ENCODE results near the gene ROBO1.

Gene ROBO1

DNA sequence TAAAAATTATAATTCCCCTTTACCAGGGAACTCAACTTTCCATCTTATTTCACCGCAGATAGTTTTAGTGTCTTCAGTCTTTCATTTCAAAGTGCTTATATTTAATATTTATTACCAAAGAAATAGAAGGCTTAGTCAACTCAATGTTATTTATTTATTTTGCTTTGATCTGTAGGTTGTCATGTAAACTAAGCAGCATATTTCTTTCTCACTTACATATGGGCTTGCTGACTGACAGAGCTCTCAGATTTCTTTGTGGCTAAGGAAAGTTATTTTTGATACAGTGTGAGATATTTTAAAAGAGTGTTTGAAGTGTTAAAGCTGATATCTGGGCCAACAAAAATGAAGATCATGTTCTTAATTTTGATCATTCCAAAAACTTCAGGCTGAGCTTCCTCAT, 331.4 kb downstream of the ROBO1 start:
- DNase-seq, result no peak

DNA sequence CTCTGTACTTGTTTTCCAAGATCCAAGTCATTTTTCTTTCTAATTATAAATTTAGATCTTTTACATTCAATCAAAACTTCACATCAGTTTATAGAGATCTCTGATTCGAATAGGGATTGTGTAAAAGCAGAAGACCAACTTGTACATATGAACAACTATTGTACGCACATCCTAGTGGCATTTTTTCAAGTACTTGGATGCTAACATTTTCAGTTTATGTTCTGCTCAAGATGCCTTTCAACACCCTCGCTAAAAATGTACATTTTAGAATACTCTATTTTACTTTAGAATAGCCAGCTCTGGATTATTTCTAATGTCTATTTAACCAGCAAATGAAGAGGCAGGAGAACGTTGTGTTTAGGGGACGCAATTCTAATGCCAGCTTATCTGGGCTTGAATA, 340.7 kb downstream of the ROBO1 start:
- no peak for DNase-seq

DNA sequence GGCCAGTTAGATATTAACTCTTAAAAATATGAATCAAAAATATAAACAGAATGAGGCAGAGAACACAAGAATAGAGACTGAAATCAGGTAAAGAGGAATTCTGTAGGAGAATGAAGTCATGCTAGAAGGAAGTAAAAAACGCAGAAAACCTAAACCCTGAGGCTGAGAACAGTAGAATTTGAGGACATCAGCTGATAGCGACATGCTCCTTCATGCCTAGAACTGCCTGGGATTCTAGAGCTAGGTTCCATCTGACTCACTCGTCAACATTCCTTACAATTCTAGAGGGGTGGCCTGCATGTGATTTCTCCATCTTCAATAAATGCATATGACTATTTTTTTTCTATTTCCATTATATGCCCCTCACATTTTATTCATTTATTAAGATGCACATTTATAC, 343.0 kb downstream of the ROBO1 start:
- DNase-seq, result no peak

DNA sequence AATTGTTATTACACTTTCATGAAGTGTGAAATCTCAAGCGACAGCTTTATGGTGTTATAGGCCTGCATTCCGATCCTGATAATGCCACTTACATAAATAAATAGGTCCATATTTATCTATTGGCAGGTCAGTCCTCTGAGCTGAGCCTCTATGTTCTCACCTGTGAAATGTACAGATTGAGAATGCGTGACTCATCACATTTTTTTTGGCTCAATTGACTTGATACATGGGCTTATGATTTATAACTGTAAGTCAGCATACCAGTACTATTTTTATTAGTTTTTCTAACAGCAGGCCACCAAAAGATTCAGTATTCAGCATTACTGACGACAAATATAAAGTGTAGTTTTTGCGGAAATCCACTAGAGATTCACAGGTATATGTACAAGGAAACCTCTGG, 344.4 kb downstream of the ROBO1 start:
- DNase-seq, result no peak

DNA sequence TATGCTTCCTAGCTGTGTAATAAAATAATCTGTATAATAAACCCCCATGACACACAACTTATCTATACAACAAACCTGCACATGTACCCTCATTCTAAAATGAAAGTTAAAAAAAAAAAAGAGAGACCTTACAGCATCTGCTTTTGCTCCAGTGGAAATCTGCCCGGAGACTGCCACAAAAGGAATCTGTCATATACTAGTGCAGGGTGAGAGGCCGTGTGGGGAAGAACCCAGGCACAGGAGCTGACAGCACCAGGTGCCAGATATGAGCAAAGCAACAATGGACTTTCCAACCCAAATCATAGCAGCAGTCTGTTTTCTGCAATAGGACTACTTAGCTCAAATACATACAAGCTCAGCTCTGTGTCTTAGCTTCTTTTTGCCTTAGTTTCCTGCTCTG, 346.5 kb downstream of the ROBO1 start:
- DNase-seq, result no peak

DNA sequence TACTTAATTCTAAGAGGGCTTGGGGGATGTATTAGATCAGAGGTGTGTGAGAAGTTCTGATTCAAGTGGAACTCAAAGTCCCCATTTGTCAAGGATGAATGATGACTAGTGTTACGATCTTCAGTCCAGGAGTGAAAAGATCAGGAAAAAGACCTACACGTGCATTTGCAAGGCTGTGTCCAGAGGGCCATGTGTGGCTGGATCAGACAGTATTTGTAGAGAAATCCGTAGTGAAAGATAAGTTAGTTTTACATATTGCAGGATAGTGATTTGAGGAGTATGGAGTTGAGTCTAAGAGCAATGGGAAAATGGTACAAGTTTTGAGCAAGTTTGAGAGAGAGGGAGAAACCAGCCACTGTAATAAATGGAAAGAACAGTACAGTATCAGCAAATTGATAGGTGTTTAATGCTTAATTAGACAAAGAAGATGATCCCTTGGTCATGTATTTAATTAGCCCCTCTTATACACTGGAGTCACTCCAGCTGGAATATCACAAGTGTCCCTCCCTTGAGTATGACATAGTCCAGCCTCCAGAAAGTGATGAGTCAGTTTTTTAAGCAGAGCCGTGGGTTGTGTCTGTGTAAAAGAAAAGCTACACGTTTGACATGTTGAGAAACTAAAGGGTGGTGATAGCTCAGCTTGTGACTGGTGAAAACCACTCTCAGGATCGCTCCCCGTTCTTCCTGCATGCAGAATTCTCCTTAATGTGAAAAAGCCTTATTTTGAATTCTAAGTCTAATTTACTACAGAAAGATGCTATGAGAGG, 348.8 kb downstream of the ROBO1 start:
- DNase-seq, result no peak

DNA sequence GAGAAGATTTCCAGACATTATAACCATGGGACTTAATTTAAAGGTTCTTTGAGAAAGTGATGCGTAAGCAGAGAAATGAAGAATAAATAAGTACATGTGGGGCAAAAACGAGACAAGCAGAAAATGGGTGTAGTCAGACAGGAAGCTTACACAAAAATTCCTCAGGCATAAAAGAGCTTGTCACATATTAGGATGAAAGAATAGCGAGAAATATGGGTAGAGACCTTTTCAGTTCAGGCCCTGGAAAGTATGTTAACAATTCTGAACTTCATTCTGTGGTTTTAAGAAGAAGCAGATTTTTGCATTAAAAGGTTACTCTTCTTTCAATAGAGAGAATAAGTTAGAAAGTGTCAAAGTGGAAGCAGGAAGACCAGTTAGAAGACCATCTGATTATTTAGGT, 352.4 kb downstream of the ROBO1 start:
- DNase-seq, result no peak

DNA sequence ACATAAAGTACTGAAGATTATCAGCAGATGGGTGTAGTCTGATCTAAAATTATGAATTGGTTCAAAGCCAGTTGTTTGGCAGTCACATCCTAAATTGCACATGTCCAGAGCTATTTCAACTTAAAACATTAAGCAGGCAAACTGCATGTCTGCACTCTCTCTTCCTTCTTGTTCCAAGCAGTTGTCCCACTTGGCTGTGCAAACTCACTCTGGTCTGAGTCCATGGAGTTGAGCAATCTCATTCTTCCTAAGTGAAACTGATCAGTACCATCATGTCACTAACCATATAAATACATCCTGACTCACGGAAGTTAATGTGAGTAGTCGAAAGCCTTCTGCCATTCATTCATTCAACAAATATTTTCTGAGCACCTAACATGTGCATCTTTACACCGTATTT, 353.0 kb downstream of the ROBO1 start:
- no peak for DNase-seq

DNA sequence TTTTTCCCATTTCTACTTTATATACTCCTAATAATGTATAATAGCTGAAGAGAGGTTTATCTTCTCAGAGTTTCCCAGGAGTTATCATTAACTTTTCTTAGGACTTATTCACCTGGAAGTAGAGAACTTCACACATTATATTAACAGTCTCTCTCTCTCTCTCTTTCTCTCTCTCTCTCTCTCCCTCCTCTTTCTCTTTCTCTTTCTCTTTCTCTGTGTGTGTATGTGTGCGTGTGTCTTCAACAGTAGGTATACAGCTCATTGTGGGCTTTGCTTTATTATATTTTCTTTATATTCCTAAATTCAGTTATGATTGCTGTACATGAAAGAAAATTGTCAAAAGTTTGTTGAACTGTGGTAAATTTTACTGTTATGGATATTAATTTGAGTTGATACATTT, 353.8 kb downstream of the ROBO1 start:
- DNase-seq, result no peak

DNA sequence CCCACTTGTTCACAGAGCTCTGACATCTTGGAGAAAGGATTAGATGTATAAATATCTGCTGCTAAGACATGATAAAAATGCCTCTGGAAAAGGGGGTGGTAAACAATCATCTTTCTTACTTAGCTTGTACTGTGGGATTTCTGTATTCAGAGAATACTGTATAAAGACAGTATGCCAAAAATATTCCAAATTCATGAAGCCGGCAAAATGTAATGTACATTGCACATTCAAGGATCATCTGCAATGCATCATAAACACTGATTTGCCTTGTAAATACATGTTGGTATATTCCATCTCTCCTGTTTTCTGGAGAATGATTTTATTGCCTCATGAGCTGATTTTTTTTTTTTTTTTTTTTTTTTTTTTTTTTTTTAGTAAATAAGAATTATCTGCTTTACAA, 355.3 kb downstream of the ROBO1 start:
- DNase-seq, result no peak

DNA sequence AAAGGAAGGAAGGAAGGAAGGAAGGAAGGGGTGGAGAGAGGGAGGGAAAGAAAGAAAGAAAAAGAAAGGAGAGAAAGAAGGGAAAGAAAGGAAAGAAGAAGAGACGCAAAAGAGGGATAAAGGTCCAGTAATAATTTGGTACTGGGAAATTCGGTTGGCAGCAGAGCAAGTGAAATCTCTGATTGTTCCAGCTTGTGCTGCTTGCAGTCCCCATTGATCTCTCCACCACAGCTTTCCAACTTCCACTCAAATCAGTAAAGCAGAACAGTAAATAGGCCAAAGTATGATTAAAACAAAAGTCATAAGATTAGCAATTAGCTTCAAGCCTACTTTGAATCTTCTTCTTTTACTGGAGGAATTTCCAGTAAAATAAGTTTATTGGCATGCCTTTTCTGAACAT, 357.2 kb downstream of the ROBO1 start:
- no peak for DNase-seq

DNA sequence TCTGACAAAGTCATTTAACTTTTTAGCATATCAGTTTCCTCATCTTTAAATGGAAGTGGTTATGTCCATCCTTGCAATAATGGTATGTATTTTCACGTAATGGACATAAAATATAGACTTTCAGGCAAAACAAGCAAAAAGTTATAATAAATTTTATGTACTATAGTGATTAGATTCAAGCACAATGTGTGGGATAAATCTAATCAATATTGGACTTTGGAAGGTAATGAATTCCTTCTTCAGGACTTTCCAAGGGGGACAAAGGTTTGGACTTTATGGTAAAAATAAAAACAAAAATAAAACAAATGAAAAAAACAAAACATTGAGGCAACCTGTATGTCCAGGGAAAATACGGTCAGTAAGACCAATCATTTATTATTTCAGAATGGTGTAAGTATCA, 357.7 kb downstream of the ROBO1 start:
- DNase-seq, result no peak

DNA sequence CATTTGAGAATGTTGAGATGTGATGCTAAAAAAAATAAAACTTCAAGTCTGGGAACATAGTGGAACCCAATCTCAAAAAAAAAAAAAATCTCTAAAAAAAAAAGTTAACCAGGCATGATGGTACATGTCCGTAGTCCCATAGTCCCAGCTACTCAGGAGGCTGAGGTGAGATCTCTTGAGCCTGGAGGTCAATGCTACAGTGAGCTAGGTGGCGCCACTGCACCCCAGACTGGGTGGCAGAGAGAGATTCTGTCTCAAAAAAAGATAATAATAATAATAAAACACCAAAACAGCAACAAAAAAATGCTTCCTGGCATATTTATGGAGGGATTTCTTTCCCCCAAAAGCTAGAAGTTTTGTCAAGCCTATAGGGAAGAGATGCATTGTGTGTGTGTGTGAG, 361.6 kb downstream of the ROBO1 start:
- no peak for DNase-seq

DNA sequence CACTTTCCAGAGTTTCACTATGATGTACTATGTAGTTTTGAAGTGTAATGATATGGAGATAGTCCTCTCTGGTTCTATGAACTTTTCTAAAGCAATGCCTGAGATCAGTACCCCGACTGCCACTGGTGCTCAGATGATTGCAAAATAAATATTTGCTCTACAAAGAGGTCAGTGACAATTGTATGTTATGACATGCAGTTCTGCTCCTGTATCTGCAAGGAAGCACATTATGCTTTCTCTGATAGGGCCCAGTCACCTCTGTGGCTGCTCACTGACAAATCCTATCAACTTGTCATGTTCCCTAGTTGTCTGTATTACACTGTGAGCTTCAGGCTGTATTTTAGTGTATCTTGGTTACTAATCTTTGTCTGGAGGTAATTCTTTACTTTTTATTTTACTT, 362.6 kb downstream of the ROBO1 start:
- DNase-seq, result no peak

DNA sequence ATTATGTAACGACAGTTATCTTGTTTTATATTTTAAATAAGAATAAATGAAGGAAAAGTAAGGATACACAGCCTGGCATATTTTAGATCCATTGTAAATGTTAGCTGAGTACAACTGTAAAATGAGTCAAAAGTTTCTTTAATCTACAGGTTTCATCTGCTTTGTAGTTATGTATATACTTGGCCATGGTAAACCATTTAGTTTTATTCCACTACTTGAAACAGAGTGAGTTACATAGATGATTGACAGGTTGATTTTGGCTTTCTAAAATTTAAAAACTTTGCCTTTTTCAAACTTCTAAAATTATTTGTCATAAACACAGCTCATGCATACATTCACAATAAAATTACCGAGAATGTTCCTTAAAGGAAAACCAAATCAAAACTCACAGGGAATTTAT, 371.2 kb downstream of the ROBO1 start:
- DNase-seq, result no peak

DNA sequence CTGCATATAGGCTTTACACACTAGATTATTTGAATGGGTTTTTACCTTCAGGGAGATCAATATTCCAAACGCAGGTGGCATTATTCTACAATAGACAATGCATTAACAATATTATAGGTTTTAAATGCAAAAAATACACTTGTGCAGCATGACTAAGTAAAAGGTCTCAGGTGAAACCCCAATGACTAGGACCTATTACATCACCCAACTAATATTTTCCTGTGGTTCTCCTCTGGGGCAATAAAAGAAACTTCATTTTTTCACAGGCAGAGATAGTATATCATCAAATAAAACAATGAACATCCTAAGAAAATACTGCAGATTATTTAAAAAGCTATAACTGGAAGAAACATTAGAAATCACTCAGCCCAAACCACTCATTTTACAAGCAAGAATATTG, 375.3 kb downstream of the ROBO1 start:
- DNase-seq, result no peak

DNA sequence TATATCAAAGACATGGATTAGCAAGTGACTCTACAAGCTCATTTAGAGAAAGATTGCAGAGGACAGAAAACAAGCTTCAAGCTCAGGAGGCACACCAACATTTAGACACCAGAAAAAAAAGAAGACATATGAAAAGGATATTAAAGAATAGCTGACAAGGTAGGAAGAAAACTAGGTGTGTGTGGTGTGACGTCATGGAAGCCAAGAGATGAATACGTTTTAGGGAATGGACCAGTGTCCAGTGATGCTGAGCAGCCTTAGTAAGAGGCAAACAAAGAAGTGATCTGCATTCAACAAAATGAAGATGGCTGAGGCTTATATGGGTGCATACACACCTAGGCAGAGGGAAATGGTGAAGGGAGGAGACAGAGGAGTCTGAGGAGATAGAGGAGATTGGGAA, 377.4 kb downstream of the ROBO1 start:
- DNase-seq, result no peak

DNA sequence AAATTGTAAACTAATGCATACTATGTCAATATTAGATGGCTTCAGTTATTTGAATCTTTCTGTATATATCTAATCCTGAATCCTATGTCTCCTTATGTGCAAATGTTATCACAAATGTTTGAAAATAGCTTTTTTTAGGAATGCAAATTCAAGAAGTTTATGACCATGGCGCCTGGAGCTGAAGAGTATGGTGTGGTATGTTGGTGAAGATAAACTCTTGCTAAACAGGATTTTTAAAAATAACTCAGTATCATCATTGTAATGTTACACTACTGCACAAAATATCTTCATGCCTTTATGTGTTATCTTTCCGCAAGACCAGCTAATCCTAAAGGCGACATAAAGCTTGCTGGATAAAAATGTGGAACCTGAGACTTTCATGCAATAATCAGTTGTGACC, 382.6 kb downstream of the ROBO1 start:
- no peak for DNase-seq

DNA sequence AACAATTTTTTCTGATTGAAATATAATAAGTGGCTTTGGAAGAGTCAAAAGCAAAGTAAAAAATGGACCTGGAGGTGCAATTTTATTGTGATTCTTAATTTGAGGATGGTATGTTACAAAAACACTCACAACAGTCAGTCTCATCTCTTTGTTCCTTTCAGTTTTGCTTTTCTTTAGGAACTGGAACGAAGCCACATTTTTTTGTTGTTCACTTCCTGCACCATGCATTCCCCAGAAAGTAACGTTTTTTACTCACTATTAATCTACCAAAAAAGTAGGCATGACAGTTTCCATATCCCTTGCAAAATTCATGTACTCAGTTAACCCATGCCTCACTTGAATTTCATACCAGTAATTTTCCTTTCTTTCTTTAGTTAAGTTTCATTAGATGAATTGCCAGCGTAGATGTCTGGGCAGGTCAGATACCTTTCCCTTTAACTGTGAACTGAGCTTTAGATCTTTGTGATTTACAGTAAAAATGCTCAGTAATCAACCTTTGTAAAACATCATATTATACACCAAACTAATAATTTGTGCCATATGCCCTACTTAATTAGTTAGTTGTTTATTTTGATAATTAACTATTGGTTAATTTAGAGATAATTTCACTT, 384.3 kb downstream of the ROBO1 start:
- DNase-seq, result no peak

DNA sequence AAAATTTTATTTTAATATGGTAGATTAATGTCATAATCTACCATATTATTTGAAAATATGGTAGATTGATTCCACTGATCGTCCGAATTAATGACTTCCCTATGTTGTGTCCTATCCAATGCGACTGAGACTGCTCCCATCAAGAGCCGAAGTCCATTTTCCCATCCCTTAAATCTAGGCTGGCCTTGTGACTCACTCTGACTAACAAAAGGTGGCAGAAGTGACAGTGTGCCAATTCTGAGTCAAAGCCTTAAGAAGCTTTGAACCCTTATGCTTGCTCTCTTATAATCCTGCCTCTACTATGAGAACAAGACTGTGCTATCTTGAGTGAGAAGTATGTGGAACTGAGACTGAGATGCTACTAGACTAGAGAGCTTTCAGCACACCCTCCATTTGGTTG, 387.2 kb downstream of the ROBO1 start:
- DNase-seq, result no peak

DNA sequence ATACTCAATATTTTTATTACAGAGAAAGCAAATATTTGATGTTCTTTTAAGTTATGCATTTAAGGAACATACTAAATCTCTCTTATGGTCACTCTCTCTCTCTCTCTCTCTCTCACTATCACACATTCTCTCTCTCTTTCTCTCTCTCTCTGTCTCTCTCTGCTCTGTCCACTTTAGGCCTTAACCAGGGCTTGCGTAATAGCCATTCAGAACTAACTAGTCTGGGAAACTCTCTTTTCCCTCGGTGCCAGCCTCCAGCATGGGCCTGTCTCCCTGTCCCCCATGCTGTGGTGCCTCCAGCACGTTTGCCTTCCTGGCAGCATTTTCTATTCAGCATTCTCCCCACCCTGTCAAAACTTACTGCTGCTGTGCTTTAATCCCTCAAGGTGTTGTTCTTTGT, 389.7 kb downstream of the ROBO1 start:
- no peak for DNase-seq

DNA sequence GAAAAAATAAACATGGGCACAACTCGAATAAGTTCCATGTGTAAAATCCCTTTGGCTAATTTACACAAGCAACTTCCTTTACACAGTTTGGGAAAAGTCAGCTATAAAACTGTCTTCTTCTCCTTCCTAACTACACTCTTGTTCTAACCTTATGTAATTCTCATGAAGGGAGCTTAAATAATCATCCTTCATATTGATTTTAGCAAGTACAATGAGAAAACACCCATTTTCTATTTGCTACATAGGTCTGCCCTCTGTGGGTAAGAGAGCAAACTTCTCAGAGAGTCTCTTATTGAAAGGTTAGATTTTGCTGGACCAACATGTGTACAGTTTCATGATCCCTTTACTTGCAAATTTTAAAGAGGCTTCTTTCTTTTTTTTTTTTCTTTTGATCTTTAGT, 398.5 kb downstream of the ROBO1 start:
- no peak for DNase-seq

DNA sequence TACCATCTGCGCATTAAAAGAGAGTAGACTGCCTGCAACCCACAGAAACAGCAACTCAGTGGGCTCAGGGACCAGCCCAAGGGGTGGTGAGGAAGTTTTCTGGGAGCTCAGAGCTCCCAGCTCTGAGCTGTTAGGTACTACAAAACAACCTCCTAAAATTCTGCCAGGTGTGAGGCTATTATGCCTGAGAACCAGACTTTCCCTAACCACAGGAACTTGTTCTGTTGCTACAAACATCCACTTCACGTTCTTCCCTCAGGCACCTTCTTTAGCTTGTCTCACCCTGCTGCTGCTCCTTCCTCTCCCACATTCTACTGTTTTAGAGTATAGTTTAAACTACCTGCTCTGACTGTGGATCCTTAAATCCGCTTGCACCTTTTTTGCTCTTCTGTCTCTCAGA, 399.4 kb downstream of the ROBO1 start:
- DNase-seq, result no peak

DNA sequence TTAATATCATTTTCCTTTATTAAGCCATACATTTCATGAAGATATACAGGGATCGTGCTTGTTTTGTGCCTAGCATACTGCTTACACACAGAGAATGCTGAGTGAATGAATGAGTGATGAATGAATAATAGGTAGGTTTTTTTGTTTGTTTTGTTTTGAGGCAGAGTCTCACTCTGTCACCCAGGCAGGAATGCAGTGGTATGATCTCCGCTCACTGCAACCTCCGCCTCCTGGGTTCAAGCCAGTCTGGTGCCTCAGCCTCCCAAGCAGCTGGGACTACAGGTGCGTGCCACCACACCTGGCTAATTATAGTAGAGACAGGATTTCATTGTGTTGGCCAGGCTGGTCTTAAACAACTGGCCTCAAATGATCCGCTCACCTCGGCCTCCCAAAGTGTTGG, 400.0 kb downstream of the ROBO1 start:
- no peak for DNase-seq

DNA sequence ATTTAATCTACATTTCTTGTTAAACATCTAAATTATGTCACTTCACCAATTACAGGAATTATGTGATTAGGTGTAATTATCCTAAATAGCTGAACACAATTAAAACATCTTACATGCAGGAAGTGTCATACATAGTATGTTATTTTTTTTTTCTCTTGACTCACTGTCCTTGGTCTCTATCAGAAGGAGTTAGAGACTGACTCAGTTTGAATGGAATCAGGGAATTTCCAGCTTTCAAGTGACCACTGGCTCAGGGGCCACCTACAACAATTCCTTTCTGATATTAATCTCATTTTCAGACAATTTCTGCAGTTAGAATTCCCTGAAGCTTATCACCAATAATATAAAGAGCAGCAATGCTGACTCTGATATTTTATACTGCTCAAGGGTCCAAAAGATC, 400.7 kb downstream of the ROBO1 start:
- DNase-seq, result no peak

Measured in T-helper 1 cell (primary cell).